Activated effector memory CD4-positive, alpha-beta T cell treated with anti-CD3 and anti-CD28 coated beads, Interleukin-2, amount 50 U/mL, for 16 hours (primary cell): ENCODE data around the gene BEX3.
A peak's percentile ranks its signal among the peaks of the same experiment; 100 is the strongest.
"Not testable (repeated sequence)": the region's sequence is repeated elsewhere in the genome, so short reads cannot be mapped to it uniquely, and the experiment has no call there.

Experiments
- DNase-seq: peaks from one replicate; pipeline ENCODE4 v3.0.0-alpha.2; 2020

The BEX3 gene

GRCh38 chrX:103384672-103385071 is 8.3 kb downstream of the BEX3 start:
- no peak for DNase-seq

- not testable (repeated sequence) for DNase-seq
Measured at GRCh38 chrX:103385283-103385830, 9.0 kb downstream of the BEX3 start.

DNA sequence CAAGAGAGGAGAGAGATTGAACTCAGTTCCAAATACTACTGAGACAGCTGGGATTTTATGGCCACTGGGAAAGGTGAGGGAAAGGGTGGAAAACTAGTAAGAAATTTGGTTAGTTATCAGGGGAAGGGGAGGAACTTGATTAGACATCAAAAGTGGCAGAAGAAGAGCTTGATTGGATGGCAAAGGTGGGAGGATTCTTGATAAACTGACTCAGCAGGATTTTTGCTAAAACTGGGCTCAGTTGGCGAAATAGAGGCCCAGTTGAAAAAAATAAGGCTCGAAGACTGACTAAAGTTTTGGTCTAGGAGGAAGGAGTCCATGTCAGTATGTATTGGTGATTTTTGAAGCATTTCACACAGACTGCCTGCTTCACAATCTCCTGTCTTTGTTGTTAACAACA is 10.0 kb downstream of the BEX3 start:
- DNase-seq = no peak

GRCh38 chrX:103393487-103393886 is 17.1 kb downstream of the BEX3 start:
- DNase-seq = no peak

DNA sequence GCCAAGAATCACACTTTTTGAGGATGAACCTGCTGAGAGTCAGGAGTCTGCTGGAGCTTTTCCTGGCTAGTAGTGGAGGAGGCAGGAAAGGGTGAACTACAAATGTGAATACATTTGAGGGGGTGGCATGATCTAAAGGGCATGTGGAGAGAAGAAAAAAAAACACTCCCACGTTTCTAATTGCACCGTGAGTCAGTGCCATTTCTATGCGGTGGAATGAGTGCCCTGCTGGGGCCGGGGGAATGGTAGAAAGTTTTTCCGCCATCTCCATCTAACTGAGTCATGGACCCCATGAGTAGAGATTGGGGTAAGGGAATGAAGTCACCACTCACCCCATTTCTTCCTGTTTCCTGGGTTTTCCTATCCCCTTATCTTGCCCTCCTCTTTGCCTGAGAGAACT is 19.8 kb downstream of the BEX3 start:
- no peak for DNase-seq

DNA sequence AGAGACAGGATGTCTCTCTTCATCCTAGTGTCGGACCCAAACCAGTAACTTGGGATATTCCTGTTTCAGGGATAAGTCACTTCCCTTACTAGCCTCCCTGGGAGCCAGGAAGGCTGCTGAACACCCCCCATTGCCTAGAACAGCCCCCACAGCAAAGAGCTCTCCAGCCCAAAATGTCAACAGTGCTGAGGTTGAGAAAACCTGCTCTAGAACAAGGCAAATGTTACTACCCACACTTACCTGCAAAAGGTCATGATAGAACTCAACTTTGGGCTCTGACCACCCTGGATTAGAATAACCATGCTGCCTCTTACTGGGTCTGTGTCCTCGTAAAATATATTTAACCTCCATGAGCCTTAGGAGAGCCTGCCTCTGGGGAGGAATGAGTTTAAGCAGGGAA is 20.3 kb downstream of the BEX3 start:
- no peak for DNase-seq

GRCh38 chrX:103397707-103398106 is 21.4 kb downstream of the BEX3 start:
- no peak for DNase-seq

- DNase-seq = no peak
Measured at GRCh38 chrX:103398421-103398864, 22.1 kb downstream of the BEX3 start.

DNA sequence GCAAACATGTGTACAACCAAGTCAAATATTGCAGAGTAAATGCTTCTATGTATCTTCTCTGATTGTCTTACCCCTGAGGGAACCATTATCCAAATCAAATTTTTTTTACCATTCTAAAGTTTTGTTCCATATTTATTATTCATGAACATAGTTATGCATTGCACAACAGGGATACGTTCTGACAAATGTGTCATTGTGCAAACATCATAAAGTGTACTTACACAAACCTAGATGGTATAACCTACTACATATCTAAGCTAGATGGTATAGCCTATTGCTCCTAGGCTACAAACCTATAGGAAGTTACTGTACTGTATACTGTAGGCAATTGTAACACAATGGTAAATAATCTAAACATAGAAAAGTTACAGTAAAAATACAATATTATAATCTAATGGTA is 23.4 kb downstream of the BEX3 start:
- no peak for DNase-seq

DNA sequence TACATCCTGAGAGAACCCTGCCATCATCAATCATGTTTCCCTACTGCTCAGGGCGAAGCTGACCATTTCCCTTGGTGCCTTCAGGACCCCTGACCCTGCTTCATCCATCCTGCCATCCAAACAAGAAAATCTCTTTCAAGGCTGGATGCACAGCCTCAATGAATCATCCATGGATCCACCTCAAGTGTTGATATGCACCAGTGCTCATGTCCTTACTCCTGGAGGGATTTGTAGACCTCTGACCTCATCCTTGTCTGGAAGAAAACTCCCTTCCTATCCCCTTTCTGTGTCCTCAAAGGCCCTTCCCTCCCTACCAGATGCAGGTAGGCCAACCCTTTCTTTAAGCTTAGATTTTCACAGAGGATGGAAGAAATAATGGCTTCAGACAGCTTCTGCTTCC is 24.6 kb downstream of the BEX3 start:
- DNase-seq = no peak

DNA sequence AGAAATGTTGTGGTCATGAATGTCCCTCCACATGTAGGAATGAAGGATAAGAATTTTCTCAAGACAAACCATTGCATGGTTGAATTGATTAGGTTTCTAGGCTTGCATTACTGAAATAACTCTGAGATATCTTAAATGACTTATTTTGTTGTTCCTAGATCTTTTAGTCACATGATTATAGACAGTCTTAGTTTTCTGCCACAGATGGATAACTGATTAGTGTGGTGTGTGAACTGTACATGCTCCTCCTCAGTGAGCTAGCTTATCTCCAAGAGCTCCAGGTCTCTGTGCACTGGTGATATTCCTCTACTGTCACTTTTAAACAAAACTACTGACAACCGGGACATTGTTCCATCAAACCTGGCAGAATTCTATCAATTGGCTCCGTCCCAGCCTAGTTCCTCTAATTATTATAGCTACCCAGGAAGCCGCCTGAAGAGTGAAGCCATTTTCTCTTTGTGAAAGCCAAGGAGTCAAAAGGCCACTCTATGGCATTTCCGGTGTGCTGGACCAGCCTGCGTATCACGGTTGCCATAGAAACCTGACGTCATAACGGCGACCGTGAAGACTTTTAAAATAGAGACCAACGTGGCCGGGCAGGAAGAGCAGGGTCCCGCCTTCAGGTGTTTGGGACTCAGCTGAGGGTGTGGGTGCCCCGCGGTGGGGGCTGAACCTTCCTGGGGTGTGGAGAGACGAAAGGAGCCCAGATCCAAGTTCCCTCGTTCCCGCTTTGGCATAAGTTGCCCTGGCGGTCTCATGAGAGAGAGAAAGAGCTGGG is 28.1 kb downstream of the BEX3 start:
- peak; percentile 68 for DNase-seq

DNA sequence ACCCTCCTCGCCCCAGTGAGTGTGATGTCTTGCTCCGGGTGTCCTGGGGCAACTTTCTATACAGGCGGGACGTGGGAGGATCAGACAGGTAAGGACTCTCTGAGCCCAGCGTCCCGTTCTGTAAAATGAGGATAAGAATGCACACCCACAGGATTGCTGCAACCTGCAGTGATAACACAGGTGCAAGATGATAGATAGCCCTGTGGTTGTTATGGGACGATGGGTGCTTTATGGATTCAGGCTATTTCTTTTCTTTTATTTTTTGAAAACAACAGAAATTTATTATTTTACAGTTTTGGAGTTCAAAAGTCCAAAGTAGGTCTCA is 28.6 kb downstream of the BEX3 start:
- no peak for DNase-seq

DNA sequence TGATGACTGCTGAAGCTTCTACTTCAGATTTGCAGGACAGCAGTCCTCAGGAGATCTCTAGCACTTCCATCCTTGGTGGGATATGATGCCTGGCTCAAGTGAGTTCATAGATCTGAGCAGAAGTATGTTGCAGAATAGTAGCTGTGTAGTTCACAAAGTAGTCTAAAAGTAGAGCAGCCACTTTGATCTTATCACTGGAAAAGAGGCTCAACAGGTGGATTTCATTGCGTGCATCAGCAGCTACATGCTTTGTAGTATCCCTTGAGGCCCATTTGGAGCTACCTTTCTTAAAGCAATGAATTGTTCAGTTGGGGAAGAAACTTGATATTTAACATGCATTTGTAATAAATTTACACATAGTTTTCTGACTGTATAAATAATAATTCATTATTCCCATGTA is 29.9 kb downstream of the BEX3 start:
- DNase-seq = no peak

GRCh38 chrX:103407776-103408175 is 31.4 kb downstream of the BEX3 start:
- DNase-seq = no peak

- not testable (repeated sequence) for DNase-seq
Measured at GRCh38 chrX:103411721-103412120, 35.4 kb downstream of the BEX3 start.

GRCh38 chrX:103413705-103414387 is 37.5 kb downstream of the BEX3 start:
- DNase-seq = no peak

- DNase-seq = no peak
Measured at GRCh38 chrX:103414561-103414960, 38.2 kb downstream of the BEX3 start.

GRCh38 chrX:103415068-103415467 is 38.7 kb downstream of the BEX3 start:
- DNase-seq = no peak

DNA sequence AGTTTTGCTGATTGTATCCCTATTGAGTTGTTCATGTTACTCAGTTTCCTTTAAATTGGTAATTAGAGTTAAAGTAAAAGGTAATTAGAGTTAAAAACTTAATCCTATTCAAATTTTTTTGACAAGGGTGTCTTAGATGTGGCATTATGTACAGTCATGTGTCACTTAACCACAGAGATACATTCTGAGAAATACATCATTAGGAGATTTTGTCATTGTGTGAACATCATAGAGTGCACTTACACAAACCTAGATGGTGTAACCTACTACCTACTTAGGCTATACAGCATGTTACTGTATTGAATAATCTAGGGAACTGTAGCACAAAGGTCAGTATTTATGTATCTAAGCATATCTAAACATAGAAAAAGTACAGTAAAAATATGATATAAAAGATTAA is 39.2 kb downstream of the BEX3 start:
- DNase-seq = no peak

- no peak for DNase-seq
Measured at GRCh38 chrX:103417370-103417769, 41.0 kb downstream of the BEX3 start.

- no peak for DNase-seq
Measured at GRCh38 chrX:103417933-103418332, 41.6 kb downstream of the BEX3 start.

DNA sequence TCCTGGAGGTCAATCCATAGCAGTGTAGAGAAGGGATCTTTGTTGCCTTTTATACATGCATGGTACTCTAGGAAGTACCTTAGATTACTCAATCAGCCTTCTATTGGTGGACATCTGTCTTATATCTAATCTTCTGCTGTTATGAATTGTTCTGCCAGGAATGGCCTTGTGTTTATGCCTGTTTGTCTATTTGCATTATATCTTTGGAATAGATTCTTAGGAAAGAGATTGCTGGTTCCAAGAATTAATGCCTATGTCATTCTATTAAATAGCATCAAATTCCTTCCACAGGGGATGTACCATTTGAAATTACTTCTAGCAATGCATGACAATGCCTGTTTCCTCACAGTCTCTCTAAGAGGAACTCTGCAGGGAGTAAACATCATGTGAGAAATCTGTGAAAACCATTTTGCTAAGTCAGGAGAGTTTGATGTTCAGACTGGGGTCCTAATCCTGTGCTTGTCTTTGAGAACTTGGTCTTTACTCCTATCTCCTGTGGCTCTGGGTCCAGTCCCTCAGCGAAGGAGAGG is 42.5 kb downstream of the BEX3 start:
- DNase-seq = no peak

DNA sequence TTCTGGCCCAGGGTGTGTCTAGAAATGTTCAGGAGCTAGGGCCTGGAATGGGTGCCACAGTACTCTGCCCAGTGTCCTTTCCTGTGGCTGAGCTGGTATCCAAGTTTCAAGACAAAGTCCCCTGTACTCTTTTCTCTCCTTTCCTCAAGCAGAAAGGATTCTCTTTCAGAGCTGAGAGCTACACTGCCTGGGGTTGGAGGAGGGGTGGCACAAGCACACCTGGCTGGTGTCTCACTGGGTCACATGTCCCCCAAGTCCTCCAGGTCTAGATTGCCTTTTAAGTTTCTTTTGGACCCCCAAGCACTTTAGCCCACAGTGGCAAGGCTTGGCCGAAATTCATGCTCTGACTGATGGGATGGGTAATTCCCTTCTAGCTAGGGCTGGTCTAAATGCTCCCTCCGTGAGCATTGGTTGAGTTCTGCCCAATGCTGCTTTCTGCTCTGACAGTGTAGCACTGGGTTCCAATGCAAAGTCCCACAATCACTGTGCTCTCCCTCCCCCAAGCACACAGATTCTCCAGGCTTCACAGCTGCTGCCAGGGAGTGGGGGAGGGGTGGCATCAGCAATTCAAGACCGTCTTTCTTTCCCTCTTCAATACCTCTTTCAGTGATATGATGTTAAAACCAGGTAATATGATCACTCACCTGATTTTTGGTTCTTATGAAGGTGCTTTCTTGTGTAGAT is 47.8 kb downstream of the BEX3 start:
- no peak for DNase-seq
